ENCODE data around the gene KRT6A. TPM values are rescaled to one million over a fixed set of nuclear protein-coding genes. Genes with fewer than 3 reads are reported as not detected.
"Not testable (repeated sequence)": the region's sequence is repeated elsewhere in the genome, so short reads cannot be mapped to it uniquely, and the experiment has no call there.

The KRT6A gene
- total RNA-seq, 4 donors from 2014 or later: not detected

- intact Hi-C loops (cut with DNase I; ENCODE audit: low total_unique reads): no loop called here
- no peak for TF ChIP-seq POLR2A (IDR thresholded peaks at IDR 0.05)
- TF ChIP-seq CTCF (IDR thresholded peaks at IDR 0.05 in 4 of 5, conservative IDR thresholded peaks at IDR 0.05 in 1 of 5): no peak
- no peak for ATAC-seq
These were observed 37.2 kb downstream of the KRT6A start for GRCh38 chr12:52455821-52456220.

GRCh38 chr12:52454411-52455201 is 38.5 kb downstream of the KRT6A start:
- Histone ChIP-seq H3K27ac (no peak overlapping the region), H3K4me3 (no peak overlapping the region), H3K36me3 (no peaks in the 10 kb centered on the region), H3K4me1 (no peaks in the 10 kb centered on the region), H3K9me3 (no peaks in the 10 kb centered on the region), H3K27me3 (no peaks in the 10 kb centered on the region)
- DNase-seq: no peak
- TF ChIP-seq POLR2A (IDR thresholded peaks at IDR 0.05): no peak
- TF ChIP-seq CTCF (IDR thresholded peaks at IDR 0.05 in 4 of 5, conservative IDR thresholded peaks at IDR 0.05 in 1 of 5): no peak
- in situ Hi-C loops (cut with MboI; ENCODE audit: low sequenced_read_pairs in 4 of 4): no loop called here
- intact Hi-C loops (cut with DNase I; ENCODE audit: low total_unique reads): no loop called here
- no peak for ATAC-seq

More at GRCh38 chr12:52455821-52456220, 37.2 kb downstream of the KRT6A start:
- in situ Hi-C loops (cut with MboI; ENCODE audit: low sequenced_read_pairs in 4 of 4): no loop called here
- no peaks in the 10 kb centered on the region for H3K36me3 ChIP-seq
- H3K27ac ChIP-seq: no peak overlapping the region
- no peak for DNase-seq
- no peaks in the 10 kb centered on the region for H3K9me3 ChIP-seq
- no peaks in the 10 kb centered on the region for H3K4me1 ChIP-seq
- no peak overlapping the region for H3K4me3 ChIP-seq
- H3K27me3 ChIP-seq: no peaks in the 10 kb centered on the region

- in situ Hi-C loops (cut with MboI; ENCODE audit: low sequenced_read_pairs in 4 of 4) (no loop called here), intact Hi-C loops (cut with DNase I; ENCODE audit: low total_unique reads) (no loop called here)
- H3K4me1 ChIP-seq: no peaks in the 10 kb centered on the region
- H3K4me3 ChIP-seq: no peak within 1 kb of the TSS
- H3K9me3 ChIP-seq: no peaks in the 10 kb centered on the region
- DNase-seq (no peak), ATAC-seq (no peak)
- no peaks in the 10 kb centered on the region for H3K36me3 ChIP-seq
- TF ChIP-seq POLR2A (IDR thresholded peaks at IDR 0.05): no peak
- no peak for TF ChIP-seq CTCF (IDR thresholded peaks at IDR 0.05 in 4 of 5, conservative IDR thresholded peaks at IDR 0.05 in 1 of 5)
- no peaks in the 10 kb centered on the region for H3K27me3 ChIP-seq
- no peak within 1 kb of the TSS for H3K27ac ChIP-seq
These were observed 41.0 kb downstream of the KRT6A start, which contains the start of gene KRT6B for GRCh38 chr12:52452101-52452500. Gene KRT6B, minus strand, starts transcription at chr12:52452146. Its CDS starts 68 bp downstream, at chr12:52452078.

- no peak overlapping the region for H3K4me3 ChIP-seq
- in situ Hi-C loops (cut with MboI; ENCODE audit: low sequenced_read_pairs in 4 of 4): no loop called here
- H3K4me1 ChIP-seq: no peaks in the 10 kb centered on the region
- no peak for TF ChIP-seq CTCF (IDR thresholded peaks at IDR 0.05 in 4 of 5, conservative IDR thresholded peaks at IDR 0.05 in 1 of 5)
- no peak for TF ChIP-seq POLR2A (IDR thresholded peaks at IDR 0.05)
- H3K27ac ChIP-seq: no peak overlapping the region
- no peak for ATAC-seq
- no peaks in the 10 kb centered on the region for H3K36me3 ChIP-seq
- DNase-seq: no peak
- H3K9me3 ChIP-seq: no peaks in the 10 kb centered on the region
- H3K27me3 ChIP-seq: no peaks in the 10 kb centered on the region
- intact Hi-C loops (cut with DNase I; ENCODE audit: low total_unique reads): no loop called here
These were observed 44.8 kb downstream of the KRT6A start for GRCh38 chr12:52448228-52448627.

- H3K9me3 ChIP-seq; ATAC-seq; H3K36me3 ChIP-seq; H3K27ac ChIP-seq; in situ Hi-C loops (cut with MboI; ENCODE audit: low sequenced_read_pairs in 4 of 4); H3K27me3 ChIP-seq; H3K4me3 ChIP-seq; intact Hi-C loops (cut with DNase I; ENCODE audit: low total_unique reads); DNase-seq; H3K4me1 ChIP-seq: not testable (repeated sequence)
These were observed 45.9 kb downstream of the KRT6A start for GRCh38 chr12:52447196-52447595.

Data from gastrocnemius medialis (tissue), 4 donors.